Stimulated activated CD4-positive, alpha-beta T cell treated with anti-CD3 and anti-CD28 coated beads, Interleukin-12 subunit alpha, Interleukin-12 subunit beta, amount 100 ng/mL, for 48 hours (primary cell): ENCODE data around the gene FOXJ1.

ENCODE experiments used
- DNase-seq, 3 donors: peaks; one replicate each; pipeline ENCODE4 v3.0.0-alpha.2; 2020; ENCODE audit warnings: low read depth in 2 of 3, low spot score in 1 of 3

FOXJ1 gene

DNA sequence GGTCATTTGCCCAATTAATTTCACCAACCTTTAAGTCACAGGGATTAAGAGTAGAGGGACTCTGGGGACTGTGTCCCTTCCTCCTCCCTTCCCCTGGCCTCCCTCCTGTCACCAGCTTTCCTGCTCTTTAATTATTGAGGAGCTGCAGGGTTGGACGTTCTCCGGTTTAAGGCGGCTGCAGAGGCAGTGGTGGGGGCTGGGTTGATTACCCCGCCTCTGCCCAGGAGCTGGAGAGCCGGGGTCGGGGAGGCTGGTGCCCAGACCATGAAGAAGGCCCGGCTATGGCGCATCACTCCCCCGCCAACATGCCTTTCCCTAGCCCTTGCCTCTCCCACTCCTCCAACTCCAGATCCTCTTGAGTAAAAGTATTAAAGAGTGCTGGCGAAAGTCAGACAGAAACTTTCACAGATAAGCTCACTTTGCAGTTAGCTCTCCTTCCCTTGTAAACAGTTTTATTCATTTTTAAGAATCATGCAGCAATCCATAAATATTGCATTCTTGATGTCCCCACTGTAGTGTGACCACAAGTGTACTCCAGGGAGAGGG, 1.1 kb upstream of the FOXJ1 start:
- no peak for DNase-seq

DNA sequence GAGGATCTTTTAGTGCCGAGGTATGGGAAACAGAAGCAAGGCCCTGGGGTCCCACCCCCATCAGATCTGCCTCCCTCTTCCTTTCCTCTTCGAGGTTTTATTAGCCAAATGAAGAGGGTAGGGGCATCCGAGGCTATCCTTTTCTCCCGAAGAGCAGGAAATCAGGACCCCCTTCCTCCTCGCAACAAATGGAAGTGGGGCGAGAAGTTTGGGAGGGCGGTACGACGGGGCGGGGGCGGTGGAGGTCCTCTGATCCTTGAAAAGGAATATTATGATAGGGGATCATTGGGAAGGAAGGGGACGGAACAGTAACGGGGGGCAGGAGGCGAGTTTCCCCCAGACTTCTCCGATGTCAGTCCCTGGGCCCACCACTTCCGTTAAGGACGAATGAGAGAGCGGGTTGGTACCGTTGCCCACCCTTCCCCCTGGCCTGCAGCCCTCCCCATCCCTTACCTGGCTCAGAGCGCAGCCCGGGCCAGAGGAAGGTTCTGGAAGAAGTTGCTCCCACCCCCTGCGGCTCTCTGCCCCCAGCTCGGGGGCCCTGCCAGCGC, 309 bp downstream of the FOXJ1 start:
- no peak for DNase-seq

DNA sequence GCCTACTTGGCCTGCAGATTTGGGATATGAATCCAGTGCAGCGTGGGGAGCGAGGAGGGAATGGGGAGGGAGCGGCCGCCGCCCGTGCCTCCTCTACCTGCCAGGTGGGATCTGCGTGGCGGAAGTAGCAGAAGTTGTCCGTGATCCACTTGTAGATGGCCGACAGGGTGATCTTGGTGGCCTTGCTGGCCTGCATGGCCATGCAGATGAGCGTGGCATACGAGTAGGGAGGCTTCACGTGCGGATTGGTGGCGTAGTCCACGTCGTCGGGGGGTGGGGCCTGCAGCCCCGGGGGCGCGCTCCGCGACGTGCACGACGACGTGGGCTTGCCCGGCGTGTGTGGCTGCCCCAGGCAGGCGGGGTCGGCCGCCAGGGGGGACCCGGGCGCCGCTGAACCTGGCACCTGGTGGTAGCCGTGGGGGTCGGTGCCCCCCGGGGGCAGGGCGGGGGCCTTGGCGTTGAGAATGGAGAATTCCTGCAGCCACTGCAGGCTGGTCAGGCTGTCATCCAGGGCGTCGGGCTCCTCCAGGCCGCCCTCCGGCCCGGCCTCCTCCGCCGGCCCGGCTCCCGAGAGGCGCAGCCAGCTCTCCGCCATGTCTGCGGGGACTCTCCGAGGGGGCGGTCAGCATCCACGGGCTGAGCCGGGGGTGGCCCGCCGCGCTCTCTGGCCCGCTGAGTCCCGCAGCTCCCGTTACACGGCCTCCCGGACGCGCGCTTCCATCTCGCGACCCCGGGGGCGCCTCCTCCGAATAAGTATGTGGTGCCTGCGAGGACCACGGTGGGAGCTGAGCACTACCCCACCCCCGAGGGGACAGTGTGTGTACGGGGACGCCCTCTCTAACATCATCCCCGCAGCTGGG, 1.0 kb downstream of the FOXJ1 start:
- no peak for DNase-seq

DNA sequence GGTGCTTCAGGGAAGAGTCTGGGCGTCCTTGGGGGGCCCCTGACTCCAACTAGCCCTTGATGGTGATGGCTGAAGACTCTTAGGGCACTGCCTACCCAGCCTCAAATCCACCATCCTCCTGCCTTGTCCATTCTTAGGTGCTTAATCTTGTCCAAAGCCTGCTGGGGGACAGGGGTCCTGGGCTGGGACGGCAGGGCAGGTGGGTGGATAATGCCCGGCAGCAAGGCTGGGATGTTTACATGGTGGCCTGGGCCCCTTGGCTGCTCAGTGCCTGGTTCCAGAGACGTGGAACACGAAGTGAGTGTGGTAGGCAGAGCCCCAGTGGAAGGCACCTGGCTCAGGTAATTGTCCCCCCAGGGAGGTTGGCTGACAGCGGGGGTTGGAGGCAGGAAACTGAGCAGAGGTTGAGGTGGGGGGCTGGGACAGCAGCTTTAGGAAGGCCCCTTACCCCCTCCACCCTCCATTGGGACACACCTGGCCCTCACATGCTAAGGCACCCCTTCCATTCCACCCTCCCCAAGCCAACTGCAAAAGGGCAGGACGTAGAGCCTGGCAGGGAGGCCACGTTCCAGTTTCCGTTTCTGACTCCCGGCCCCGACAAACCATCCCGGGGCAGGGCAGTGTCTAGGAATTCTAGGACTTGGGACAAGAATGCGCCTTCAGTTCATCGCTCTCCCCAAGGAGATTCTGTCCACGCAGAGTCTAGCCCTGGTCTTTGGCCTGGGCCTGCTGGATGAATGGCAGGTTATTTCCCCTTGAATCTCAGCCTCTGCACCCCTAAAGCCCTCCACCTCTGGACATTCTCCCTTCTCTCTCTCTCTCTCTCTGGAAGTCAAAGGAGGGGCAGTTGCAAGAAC, 1.9 kb downstream of the FOXJ1 start:
- DNase-seq, result no peak

DNA sequence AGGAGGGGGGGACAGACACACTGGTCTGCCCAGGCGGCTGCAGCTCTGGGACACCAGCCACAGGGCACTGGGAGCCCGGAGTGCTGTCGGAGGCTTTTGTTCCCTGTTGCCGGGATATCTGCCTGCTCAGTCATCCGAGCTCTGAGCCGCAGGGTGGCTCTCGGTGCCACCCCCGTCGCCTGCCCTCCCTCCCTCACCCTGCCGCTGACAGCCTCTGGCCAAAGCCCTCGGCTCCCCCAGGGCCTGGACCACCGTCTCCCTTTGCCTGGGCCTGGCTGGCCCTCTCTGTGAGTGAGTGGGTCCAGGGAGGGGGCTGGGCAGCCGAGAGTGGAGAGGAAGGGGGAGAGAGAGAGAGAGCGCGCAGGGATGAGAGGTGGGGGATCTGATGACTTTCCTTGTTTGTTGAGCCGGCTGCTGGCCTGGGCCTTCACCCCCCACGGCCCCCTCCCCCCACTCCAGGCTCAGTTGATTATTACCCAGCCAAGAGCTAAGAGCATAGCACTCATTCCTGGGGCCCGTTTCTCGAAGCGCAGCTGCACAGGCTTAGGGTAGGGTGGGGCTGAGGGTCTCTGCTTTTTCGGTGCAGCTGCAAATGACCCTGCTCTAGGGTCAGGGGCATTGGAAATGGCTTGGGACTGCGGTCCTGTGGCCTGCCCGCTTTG, 2.7 kb downstream of the FOXJ1 start:
- no peak for DNase-seq

DNA sequence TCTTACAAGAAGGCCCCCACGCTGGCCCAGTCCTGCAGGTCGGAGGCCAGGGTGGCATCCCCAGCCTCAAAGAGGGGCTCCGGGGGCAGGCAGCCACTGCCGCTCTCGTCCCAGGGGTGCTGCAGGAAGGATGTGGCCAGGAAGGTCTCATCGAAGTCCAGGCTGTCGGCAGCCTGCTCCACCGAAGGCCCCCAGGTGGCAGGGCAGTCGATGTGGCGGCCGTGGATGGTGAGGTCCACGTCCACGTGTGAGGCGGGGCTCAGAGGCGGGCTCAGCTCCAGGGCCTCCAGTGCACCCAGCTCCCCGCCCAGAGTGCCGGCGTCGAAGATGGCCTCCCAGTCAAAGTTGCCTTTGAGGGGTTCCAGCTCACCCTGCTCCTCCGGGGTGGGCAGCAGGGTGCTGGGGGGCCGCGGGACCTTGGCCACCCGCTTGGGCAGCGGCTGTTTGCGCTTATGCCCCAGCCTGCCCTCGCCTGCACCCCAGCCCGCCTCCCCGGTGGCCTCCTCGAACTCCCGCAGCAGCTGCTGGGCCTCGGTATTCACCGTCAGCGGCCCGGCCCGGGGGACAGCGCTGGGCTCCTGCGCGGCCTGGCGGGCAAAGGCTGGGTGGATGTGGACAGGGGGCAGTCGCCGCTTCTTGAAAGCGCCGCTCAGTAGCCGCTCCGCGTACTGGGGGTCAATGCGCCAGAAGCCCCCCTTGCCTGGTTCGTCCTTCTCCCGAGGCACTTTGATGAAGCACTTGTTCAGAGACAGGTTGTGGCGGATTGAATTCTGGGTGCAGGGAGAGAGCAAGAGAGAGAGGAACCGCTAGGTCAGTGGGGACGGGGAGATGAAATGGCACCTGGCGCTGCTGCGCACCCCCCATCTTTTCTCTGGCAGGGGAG, 3.5 kb downstream of the FOXJ1 start:
- no peak for DNase-seq

DNA sequence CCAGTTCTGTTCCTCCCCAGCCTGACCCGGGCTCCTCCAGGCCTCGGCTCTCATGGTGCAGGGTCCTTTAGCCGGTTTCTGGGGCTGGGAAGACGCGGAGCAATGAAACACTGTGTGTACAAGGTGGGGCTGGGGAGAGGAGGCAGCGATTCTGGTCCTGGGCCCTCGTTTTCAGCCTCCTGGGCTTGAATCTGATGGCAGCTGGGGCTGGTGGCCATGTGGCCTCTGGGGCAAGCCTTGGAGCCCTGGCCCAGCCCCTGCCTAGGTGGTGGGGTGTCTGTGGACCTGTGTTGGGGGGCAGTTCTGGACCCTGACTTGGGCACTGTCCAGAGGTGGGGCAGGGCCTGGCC, 4.1 kb downstream of the FOXJ1 start:
- no peak for DNase-seq

DNA sequence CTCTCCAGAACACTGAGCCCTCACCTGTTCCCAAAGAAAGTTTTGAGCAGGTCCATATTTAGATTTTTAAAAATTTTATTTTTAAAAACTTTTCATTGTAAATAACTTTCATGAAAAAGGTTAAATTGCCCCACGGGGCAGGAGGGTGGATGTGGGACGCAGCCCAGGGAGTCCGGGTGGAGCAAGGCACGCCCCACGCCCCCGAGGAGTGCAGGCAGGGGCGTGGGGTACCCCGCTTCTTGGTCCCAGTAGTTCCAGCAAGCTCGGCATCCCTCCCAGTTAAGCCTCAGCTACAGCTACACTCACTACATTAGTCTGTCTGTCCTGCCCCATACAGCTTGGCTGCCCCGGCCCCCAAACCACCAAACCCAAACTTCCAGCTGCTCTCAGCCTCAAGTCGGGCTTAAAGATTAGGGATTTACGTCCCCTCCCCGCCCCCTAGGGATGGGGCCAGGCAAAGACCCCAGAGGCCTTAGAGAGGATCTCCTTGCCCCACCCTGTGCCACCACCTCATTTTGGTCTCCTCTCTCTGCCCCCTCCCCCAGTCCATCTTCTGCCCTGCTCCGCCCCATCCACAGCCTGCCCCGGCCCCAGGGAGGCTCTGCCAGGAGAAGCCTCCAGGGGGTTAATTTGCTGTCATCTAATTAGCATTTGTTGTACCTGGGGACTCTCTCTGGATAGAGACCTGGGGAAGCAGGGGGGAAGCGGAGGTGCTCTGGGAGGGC, 4.6 kb downstream of the FOXJ1 start:
- DNase-seq, result no peak

DNA sequence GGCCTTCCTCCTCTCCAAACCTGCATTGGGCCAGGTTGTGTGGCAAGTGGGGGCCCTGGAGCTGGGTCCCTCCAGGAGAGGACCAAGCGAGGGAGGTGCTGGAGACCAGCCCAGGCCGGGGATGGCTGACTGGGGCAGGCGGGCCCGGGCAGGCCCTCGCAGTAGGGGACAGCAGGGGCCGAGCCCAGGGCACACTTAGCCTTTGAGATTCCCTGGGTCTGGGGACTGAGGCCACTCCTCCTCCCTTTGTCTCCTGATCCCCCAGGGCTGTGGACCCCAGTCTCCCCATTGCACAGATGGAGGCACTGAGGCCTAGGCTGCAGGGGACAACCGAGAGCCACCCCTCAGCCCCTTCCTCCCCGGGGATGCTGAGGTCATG, 5.2 kb downstream of the FOXJ1 start:
- no peak for DNase-seq

DNA sequence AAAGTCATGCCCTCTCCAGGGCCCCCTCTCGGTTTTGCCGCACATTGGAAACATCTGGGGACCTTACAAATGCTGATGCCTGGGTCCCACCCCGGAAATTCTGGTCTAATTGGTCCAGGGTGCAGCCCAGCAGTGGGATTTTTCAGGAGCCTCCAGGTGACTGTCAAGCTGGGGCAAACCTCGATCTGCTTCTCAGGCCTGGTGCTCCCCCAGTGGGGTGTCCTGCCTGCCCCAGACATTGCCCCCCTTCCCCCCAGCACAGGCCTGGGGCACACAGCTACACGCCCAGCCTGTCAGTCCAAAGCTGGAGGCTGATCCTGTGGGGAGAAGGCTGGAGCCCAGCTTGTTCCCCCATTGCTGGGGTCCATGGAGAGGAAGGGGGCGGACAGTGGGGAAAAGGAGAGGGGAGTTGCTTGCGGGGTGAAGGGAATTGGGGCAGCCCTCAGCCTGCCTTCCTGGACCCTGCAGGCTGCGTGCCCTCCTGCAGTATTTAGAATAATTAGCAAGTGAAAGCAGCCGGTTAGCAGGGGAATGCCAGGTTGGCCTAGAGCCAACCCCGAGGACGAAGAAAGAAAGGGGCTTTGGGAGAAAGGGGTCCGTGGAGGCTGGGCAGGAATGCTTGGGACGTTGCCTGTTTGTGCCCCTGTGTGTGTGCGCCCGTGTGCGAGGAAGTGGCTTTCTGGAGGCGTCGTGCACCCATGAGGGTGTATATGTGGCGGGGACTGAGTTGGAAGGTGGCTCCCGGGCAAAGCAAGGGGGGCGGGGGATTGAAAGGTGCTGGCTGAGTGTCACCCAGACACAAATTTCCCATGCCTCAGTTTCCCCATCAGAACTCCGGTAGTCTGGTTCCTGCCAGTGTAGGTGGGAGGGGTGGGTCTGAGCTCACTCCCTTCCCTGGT, 5.9 kb downstream of the FOXJ1 start:
- no peak for DNase-seq

DNA sequence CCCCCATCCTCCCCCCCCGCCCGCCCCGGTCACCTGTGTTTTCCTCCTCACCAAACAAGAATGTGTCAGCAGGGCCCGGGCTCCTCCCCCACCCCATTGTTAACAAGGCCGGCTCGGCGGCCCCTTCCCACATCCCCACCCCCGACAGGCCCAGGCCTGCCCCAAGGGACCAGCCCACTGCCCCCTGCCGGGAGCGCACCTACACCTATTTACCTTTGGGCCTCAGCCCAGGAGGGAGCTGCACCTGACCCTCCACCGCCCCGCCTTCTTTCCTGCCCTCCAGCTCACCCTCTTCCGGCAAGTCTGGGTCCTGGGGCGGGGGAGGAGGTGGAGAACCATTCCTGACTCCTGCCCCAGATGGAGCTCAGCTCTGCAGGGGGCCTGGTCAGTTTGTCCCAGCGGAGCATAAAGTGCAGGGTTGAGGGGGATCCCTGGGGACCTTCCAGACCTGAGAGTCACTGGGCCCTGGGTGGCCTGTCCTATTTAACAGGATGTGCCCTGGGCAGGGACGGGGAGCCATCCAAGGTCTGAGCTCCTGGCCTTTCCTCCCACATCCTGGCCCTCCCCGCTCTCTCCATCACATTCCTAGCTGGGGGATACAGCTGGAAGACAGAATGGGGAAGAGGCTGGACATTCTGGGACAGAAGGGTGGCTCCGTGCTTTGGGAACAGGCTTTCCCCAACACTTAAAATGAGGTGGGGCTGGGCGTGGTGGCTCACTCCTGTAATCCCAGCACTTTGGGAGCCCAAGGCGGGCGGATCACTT, 8.3 kb downstream of the FOXJ1 start:
- no peak for DNase-seq

DNA sequence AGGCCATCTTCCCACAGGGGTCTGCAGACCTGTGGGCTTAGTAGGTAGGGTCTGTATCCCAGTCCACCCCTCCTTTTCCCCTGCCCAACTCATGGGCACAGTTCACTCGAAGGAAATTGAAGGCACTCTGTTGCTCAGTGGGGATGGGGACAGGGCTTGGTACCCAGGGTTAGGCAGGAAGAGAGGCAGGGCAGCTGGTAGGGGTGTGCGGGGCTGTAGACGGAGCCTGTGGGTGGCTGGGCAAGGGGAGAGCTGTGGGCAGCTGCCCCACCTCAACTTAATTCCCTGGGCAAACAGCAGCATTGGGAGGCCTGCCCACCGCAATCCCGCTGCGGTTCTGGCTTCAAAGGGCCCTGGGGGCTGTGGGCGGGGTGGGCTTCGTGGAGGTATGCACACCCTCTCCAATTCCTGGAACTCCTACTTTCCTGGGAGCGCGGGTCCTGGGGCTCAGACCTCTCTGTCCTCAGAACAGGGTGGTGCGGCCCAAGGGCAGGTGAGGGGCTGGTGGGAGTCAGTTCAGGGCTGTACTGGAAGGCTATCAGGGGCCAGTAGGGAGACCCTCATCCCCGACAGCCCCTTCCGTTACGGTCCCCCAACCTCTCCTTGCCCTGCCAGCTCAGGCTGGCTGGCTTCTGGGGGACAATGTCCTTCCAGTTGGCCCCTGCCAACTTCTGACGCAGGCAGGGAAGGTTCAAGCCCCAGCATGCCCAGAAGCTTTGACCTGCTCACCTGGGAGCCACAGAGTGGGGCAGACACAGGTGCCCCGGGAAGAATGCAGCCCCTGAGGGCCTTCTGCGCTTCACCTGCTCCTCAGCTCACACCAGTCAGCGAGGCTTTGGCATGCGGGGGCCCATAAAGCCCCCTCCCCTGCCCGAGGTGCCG, 9.1 kb downstream of the FOXJ1 start:
- DNase-seq, result no peak

DNA sequence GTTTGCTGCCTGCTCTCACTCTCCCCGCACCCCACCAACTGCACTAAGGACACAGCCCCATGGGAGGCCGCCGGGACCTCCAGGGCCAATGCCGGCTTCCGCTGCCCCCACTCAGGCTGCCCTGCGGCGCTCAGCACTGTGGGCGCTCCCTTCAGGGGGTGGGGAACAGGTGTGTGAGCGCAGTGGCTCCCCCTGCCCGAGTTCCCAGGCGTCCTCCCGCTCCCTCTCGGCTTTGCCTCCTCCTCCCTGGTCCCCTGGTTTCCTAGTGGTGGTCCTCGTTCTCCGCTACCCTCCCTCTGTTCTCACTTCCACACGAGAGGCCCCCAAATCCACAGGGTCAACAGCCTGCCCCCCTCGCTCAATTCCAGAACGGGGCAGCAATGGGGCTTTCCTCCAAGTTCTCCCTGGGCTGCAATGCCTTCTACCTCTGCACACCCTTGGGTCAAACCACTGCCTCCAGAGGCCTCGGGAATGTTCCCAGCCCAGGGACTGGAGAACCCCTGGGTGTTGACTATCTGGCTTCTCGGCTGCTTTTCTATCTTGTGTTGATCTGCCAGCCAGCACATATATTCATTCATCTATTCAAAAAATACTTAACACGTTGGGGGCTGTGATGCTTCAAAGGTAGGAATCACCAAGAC, 9.9 kb downstream of the FOXJ1 start:
- DNase-seq, result no peak

DNA sequence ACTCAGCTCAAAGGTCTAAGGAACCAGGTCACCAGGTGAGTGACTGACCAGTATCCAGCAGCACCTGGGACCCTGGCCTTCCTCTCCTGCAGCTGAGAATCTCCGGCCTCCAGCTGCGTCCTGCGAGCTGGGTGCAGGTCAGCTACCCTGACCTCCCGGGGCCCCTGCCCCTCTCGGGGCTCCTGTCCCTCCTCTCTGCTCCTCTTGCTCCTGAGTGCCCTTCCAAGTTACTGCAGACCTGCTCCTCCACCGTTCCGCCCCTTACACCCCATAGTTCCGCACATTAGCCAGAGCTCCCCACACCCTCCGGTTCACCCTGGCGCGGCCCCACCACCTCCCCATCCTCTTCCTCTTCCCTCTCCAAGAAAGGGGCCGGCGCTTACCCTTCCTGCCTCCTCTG, 10.6 kb downstream of the FOXJ1 start:
- DNase-seq, result no peak

DNA sequence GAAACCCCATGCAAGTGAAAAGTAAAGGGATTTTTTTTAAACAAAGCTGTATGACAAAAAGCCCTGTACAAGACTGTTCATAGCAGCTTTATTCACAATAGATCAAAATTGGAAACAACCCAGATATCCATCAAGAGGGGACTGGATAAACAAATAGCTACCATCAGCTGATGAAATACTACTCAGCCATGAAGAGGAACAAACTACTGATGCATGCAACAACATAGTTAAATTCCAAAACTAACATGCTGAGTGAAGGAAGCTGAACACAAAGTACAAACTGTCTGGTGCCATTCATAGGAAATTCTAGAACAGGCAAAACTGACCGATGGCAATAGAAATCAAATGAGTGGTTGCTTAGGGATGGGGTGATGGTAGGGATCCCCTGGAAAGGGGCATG, 15.1 kb downstream of the FOXJ1 start:
- DNase-seq, result no peak

DNA sequence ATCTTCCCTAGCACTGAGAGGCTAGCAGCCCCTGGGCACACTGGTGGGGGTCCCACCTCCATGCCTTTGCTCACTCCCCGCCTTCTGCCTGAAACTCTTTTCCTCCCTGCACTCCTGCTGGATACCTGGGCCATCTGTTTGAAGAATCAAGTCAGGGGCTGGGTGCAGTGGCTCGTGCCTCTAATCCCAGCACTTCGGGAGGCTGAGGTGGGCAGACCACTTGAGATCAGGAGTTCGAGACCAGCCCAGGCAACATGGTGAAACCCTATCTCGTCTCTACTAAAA, 15.7 kb downstream of the FOXJ1 start:
- no peak for DNase-seq
